Motor neuron (in vitro differentiated cells): ENCODE results near the gene NEU4. TPM values are rescaled to one million over a fixed set of nuclear protein-coding genes. Genes with fewer than 3 reads are reported as not detected.

Source experiments
- ATAC-seq, 8 experiments: fragments of 200-7000 bp; cut with Tn5 transposase; replicated peaks in 6 of 8; 2 replicates each; pipeline ENCODE4 v1.8.0; 2021; ENCODE audit warnings: mild to moderate bottlenecking in 8 of 8, moderate library complexity in 8 of 8
- H3K27ac ChIP-seq, 2 donors: fragments of 250-450 bp; sonication (Bioruptor Pico); 2 replicates each; pipeline ENCODE4 v1.9.0; 2021; ENCODE audit warnings: antibody characterized with exemption in 2 of 2, mild to moderate bottlenecking in 2 of 2, moderate library complexity in 1 of 2
- H3K4me1 ChIP-seq, 2 donors: fragments of 250-450 bp; sonication (Bioruptor Pico); replicated peaks in 1 of 2; 2 replicates each; pipeline ENCODE4 v1.6.1; 2021; ENCODE audit warnings: antibody characterized with exemption in 2 of 2, mild to moderate bottlenecking in 2 of 2, moderate library complexity in 1 of 2
- H3K4me3 ChIP-seq, 5 donors: fragments of 250-450 bp; sonication (Bioruptor Pico); 2 replicates each; pipeline ENCODE4 v1.9.0; 2021; ENCODE audit warnings: antibody characterized with exemption in 5 of 5, mild to moderate bottlenecking in 5 of 5, moderate library complexity in 4 of 5
- WGBS, 10 experiments: fragments of 450-650 bp; shearing (Covaris generic); methylation state at CpG; one replicate each; pipeline ENCODE4 v1.0.0; 2022; 5-methylcytosine and 5-hydroxymethylcytosine counted together
- in situ Hi-C, 9 experiments: fragments of 400-800 bp; cut with MboI; loops; one replicate each; pipeline ENCODE4 v1.15.0; 2021; ENCODE audit warnings: low sequenced_read_pairs in 9 of 9, low pct_unique_long_range_greater_than_20kb in 2 of 9; ENCODE audit not compliant: unreplicated experiment in 9 of 9
- total RNA-seq, 8 experiments: library from RNA; unstranded; fragments of 300-600 nt; gene quantifications; 2 replicates each; pipeline versions ENCODE4 v1.2.3 to v1.2.4, GENCODE V29; 2022

NEU4 gene
- total RNA-seq, 8 experiments from 2014 or later: 0.11 to 1.0 (median 0.56) TPM; not detected in 1

DNA sequence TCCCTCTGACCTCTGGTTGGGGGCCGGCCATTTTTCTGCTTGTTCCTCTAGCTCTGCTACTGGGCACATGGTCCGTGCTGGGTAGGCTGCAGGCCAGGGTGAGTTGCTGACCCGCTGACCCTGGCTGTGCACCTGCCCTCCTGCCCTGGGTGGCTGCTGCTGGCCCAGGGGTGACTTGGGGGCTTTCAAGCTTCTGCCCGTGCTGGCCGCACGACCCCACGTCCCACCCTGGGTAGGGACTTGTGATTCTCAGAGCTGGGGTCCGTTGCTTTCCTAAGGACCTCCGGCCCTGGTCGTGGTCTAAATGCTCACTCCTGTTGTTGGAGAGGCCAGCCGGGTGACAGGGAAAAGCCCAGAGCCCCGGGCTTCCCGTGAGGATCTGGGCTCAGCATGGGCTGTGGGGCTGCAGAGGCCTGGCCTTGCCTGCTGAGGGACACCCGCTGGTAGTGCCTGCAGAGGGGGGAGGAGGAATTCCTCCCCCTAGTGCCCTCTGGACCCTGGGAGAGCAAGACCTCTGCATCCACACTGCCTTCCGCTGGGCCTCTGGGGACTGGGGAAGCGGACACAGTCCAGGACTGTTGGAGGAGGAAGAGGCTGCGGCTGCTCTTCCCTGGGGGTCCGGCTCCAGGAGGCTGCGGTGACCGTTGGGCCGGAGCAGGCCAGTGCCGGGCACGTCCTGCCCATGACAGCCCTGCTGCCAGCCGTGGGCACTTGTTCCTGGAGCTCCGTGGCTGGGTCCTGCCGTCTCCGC lies 38.6 kb upstream of the NEU4 start:
- WGBS, 10 experiments: 55 to 88% (median 69%) methylated on average over 1 to 6 of the region's 27 CpGs; no CpG with 5 or more reads in 5 of the 10 experiments
- peak in 2 of 8 experiments; percentile 2 to 7 for ATAC-seq
- in situ Hi-C loops: no loop called here

DNA sequence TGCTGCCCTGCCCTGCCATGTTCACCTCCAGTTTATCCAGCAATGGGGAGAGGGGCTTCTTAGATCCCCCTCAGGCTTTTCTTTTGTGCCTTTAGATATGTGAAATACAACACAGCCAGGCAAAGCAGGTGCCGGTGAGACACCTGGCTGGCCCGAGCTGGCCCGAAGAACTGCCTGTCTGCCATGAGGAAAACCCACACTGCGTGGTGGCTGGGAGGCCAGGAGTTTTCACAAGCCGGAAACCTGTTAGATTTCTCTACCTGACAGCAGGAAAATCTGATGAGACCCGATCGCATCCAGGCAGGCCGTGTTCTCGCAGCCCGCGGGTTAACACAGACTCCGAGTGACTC lies 38.1 kb upstream of the NEU4 start:
- in situ Hi-C loops: no loop called here
- no peak overlapping the region for H3K4me3 ChIP-seq
- WGBS, 10 experiments: 80 to 96% (median 90%) methylated on average over 1 to 10 of the region's 12 CpGs; no CpG with 5 or more reads in 5 of the 10 experiments
- ATAC-seq: no peak
- peak overlapping the region in 1 of 2 donors; percentile 43 for H3K27ac ChIP-seq
- H3K4me1 ChIP-seq: peaks cover 15 to 23% of the 10 kb centered on the region in 2 donors

More for the DNA sequence above, 38.6 kb upstream of the NEU4 start:
- Histone ChIP-seq H3K4me1 (peaks cover 15 to 23% of the 10 kb centered on the region in 2 donors), H3K27ac (peak overlapping the region in 1 of 2 donors; percentile 25), H3K4me3 (no peak overlapping the region)

DNA sequence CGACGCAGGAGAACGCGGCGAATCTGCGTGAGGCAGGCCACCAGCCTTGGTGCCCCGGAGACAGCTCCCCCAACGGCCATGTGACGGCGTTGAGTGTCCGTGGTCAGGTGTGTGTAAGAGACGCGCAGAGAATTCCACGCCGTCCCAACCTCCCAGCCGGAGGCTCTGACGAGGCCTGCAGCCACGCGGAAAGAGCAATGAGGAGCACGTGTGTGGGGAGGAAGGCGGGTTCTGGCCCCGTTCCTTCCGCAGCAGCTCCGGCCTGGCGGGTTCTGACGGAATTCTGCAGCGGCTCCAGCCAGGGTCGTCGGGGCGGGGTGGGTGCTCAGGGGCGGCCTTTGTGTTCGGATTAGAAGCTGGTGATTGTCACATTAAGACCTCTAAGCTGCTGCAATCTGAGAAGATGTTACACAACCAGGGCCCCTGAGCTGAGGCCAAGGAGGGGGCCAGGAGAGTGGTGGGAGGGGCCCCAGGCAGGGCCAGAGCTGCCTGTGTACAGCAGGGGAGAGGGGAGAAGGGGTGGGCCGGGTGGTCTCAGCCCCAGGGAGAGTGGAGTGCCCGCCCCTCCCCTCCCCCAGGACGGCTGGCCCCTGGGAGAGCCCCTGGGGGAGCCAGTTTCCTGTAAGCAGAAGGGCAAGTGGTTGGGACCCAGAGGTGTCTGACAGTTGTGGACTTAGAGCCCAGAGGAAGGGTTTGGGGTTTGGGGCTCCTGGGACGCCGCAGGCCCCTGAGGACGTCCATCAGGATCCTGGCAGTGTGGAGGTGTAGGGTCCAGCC lies 37.5 kb upstream of the NEU4 start:
- H3K4me1 ChIP-seq: peaks cover 15 to 23% of the 10 kb centered on the region in 2 donors
- WGBS, 10 experiments: 50 to 93% (median 80%) methylated on average over 2 to 14 of the region's 38 CpGs; no CpG with 5 or more reads in 7 of the 10 experiments
- in situ Hi-C loops: no loop called here
- H3K27ac ChIP-seq: peak overlapping the region; percentile 41 to 43
- peak in 6 of 8 experiments; percentile 7 to 82 (median 78) for ATAC-seq
- no peak overlapping the region for H3K4me3 ChIP-seq

DNA sequence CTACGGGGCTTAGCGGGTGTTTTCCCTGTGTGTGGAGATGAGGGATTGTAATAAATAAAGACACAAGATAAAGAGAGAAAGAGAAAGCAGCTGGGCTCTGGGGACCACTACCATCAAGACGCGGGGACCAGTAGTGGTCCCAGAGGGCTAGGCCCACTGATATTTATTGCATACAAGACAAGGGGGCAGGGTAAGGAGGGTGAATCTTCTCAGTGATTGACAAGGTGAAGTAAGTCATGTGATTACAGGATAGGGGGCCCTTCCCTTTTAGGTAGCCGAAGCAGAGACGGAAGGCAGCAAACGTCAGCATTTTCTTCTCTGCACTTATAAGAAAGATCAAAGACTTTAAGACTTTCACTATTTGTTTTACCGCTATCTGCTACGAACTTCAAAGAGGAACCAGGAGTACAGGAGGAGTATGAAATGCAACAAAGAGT lies 36.9 kb upstream of the NEU4 start:
- WGBS, 10 experiments: 40 to 86% (median 68%) methylated on average over 2 to 7 of the region's 9 CpGs; no CpG with 5 or more reads in 2 of the 10 experiments
- in situ Hi-C loops: no loop called here
- no peak for ATAC-seq

DNA sequence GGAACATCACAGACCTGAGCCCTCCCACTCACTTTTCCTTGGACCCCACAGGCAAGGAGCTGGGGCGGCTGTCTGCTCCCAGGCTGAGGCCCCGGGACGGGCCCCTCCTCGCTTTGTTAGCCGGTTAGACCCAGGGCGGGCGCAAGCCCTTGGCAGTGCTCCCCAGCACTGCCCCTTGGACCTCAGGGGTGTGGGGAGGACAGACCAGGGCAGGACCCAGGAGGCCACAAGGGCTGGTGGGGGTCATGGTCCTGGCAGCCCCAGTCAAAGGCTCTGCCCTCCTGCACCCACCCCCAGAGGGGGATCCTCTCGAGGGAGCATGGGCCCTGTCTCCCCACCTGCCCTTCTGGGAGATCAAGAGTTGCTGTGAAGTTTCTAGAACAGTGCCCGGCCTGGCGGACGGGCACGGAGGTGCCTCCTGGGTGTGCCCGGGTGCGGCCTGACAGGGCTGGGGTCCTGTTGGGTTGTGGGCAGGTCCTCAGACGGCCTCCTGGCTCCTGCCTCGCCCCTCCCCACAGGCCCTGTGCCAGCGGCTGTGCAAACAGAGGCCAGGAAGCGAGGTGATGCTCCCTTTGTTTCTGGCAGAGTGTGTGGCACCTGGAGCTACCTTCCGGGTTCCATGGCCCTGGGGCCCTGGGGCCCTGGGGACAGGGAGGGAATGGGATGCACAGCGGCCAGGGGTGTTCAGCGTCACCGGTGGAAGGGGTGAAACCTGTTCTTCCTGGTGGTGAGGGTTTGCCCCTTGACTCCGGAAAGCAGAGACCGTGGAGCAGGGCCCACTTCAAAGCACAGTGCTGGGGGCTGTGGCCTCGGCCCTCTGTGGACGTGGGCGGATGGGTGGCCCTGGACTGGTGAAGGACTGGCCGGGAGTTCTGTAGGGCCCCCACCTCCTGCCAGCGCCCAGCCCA lies 35.2 kb upstream of the NEU4 start:
- Histone ChIP-seq H3K27ac (no peak overlapping the region), H3K4me3 (no peak overlapping the region), H3K4me1 (peaks cover 22 to 31% of the 10 kb centered on the region in 2 donors)
- WGBS, 10 experiments: 94% methylated on average over 9 of the region's 29 CpGs; no CpG with 5 or more reads in 9 of the 10 experiments
- in situ Hi-C loops: no loop called here
- no peak for ATAC-seq

More for the DNA sequence above, 36.9 kb upstream of the NEU4 start:
- peaks cover 15 to 23% of the 10 kb centered on the region in 2 donors for H3K4me1 ChIP-seq
- H3K4me3 ChIP-seq: no peak overlapping the region
- peak overlapping the region; percentile 41 to 43 for H3K27ac ChIP-seq

DNA sequence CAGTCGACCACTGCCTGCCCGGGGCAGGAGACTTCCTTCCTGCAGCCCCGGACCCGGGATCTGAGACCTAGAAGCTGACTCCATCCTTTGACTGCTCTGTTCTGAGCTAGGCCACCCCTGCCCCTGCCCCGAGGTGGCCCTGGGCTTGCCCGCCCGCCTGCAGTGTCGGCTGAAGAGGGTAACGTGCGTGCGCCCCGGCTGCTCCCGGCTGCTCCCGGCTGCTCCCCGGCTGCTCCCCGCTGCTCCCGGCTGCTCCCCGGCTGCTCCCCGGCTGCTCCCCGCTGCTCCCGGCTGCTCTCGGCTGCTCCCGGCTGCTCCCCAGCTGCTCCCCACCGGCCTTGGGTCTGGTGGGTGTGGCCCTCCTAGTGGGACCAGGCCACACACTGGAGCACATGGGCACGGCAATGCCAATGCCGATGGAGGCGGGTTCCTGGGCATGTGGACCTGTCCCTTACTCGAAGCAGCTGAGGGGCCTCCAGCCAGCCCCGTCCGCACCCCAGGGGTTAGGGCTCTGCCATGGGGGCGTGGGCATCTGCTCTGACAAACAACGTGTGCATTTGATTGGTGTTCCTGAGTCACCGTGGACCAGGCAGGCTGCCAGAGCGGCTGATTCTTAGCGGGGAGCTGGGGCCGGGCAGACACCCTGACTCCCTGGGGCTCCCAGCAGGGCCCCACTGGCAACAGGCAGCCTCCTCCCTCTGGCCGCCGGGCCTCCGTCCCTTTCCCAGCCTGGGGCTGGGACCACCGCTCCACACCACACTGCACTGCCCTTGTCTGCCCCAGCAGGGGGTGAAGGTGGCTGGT lies 34.4 kb upstream of the NEU4 start:
- Histone ChIP-seq H3K4me1 (peaks cover 22 to 31% of the 10 kb centered on the region in 2 donors), H3K4me3 (no peak overlapping the region), H3K27ac (no peak overlapping the region)
- WGBS, 10 experiments: 0 to 86% (median 73%) methylated on average over 1 to 4 of the region's 40 CpGs; no CpG with 5 or more reads in 6 of the 10 experiments
- in situ Hi-C loops: no loop called here
- peak in 4 of 8 experiments; percentile 9 to 86 (median 72) for ATAC-seq

DNA sequence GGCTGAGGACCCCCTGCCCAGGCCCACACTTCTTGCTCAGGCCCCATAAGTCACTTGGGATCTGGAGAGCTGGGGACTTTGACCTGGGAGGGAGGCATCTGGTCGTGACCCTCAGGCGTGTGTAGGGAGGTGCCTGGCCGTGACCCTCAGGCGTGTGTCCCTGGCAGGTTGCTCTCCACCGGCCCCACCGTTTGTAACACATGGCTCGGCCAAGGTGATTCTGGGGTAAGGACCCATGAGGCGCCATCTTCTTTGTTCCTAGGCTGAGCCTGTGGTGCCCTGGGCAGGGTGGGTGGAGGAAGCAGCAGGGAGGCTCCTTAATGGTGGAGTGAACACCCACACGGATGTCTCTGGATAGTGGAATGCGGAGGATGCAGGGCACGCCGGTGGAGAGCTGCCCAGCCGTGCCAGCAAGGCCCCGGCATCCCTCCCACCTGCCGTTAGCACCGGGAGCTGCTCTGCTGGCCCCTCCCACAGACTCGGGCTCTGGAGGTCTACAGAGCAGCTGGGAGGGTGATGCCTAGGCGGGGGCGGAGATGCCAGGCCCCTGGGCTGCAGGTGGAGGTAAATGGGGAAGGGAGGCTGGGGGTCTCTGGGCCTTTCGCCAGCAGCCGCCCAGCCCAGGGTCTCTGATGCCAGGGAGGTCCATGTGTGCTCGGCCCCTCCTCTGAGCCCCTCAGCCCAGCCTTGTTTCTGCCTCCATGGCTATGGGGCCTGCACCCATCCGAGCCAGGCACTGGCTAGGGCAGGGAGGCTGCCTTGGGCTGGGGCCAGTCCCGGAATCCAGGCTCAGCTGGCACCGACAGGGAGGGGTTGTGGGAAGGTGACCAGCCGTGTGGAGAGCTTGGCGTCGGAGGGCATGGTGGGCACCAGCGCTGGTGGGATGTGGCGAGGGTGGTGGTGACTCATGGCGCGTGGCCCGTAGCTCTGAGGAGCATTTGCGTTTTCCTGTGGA lies 33.5 kb upstream of the NEU4 start:
- WGBS, 10 experiments: 80 to 86% (median 83%) methylated on average over 3 to 8 of the region's 34 CpGs; no CpG with 5 or more reads in 7 of the 10 experiments
- H3K4me3 ChIP-seq: no peak overlapping the region
- no peak overlapping the region for H3K27ac ChIP-seq
- in situ Hi-C loops: no loop called here
- peaks cover 22 to 27% of the 10 kb centered on the region in 2 donors for H3K4me1 ChIP-seq
- no peak for ATAC-seq

DNA sequence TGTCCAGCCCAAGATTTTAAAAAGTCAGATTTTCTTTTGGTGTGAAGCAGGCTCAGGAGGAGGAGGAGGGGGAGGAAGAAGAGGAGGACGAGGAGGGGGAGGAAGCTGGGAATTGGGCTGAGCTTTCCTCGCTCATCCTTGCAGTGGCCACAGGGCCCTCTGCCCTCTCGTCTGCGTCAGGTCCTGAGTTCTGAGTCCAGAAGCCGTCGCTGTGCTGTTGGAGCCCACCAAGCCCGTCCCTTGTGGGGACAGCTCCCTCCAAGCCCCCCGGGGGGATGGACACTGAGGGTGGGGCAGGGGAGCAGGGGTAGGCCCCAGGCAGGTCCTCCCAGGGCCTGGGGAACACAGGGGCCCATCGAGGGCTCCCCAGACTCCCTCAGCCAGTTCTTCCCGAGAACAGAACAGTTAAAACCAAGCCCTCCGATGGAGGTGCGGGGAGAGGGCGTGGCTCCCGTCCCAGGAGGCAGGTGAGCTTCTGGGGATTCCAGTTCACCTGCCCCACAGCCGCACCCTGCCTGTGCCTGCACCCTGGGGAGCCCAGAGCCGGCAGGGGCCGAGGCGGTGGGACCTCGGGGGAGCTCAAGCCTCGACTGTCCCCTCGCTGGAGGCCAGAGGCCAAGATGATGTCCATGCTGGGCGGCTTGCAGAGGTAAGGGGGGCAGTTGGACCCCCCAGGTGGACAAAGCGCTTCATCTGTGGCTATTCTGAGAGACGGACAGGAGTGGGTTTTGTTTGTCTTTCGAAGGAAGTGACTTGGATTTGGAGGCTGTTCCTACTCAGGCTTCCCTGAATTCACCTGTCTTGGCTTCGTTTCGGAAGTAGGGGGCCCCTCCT lies 32.4 kb upstream of the NEU4 start, which contains the start of gene GAL3ST2:
Gene GAL3ST2, plus strand, starts transcription at position 487 of the 834 bp plus-strand sequence. Its CDS starts 134 bp downstream, at position 621.
- H3K27ac ChIP-seq: no peak within 1 kb of the TSS
- H3K4me1 ChIP-seq: peaks cover 15 to 19% of the 10 kb centered on the region in 2 donors
- 80 to 100% (median 90%) methylated on average over 1 to 10 of the region's 27 CpGs; no CpG with 5 or more reads in 6 of the 10 experiments for WGBS, 10 experiments
- ATAC-seq: no peak
- no peak within 1 kb of the TSS for H3K4me3 ChIP-seq
- in situ Hi-C loops: no loop called here

DNA sequence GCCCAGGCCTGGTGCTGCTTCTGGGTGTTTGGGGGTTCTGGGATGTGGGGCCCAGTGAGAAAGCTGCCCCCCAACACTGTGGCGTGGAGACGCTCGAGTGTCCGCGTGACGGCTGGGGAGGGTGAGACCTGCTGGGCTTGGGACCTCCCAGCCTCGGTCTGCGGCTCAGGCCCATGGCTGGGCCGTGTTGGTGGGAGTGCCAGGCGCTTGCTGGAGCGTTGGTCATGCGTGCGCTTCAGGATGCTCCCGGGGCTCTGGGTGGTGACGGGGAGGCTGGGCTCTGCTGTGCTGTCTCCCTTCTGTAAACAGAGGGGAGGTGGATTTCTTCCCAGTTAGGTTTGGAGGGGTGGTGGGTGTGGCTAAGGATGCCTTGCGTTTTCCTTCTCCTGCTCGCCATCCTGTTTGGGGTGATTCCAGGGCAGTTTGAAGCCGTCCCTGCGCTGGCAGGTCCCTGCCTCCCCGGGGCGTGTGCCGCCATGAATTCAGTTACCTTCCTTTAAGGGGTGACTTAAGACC lies 31.8 kb upstream of the NEU4 start:
- no peak overlapping the region for H3K4me3 ChIP-seq
- peaks cover 9 to 12% of the 10 kb centered on the region in 2 donors for H3K4me1 ChIP-seq
- WGBS, 10 experiments: 60 to 82% (median 73%) methylated on average over 3 to 11 of the region's 22 CpGs; no CpG with 5 or more reads in 7 of the 10 experiments
- H3K27ac ChIP-seq: no peak overlapping the region
- ATAC-seq: peak in 5 of 8 experiments; percentile 16 to 39 (median 33)
- in situ Hi-C loops: no loop called here
